ENCODE results near the gene FIG4. TPM values are rescaled to one million over a fixed set of nuclear protein-coding genes. Genes with fewer than 3 reads are reported as not detected.

FIG4 gene
- total and polyA plus RNA-seq, 2 of the 4 experiments (the other 2 are of a cell fraction): 12.1 to 15.4 TPM

GRCh38 chr6:109715616-109716015 lies 24.5 kb downstream of the FIG4 start:
- Histone ChIP-seq H4K8ac (ENCODE audit: low read depth in 2 of 2, low read length in 2 of 2) (no peak overlapping the region), H3K4me2 (ENCODE audit: low read depth, low read length) (no peak overlapping the region), H3K9me1 (ENCODE audit: insufficient read depth, low read length) (peaks cover 9% of the 10 kb centered on the region; the same call in 1 of the 2 replicates), H4K20me1 (ENCODE audit: insufficient read depth, low read length) (no peaks in the 10 kb centered on the region), H3K56ac (ENCODE audit: extremely low read depth, insufficient read depth, low read length) (no peak overlapping the region), H3K18ac (ENCODE audit: low read depth, low read length) (no peak overlapping the region), H2AK5ac (ENCODE audit: low read depth, low read length) (no peak overlapping the region), H3K36me3 (ENCODE audit: control insufficient read depth, insufficient read depth, low read length) (no peaks in the 10 kb centered on the region; the same call in 1 of the 2 replicates), H3K4me1 (ENCODE audit: control insufficient read depth, insufficient read depth, low read length) (no peaks in the 10 kb centered on the region), H2BK15ac (ENCODE audit: low read depth, low read length) (no peak overlapping the region), H2BK5ac (ENCODE audit: low read depth, low read length, poor library complexity, severe bottlenecking) (no peak overlapping the region), H2BK120ac (ENCODE audit: low read depth, low read length) (no peak overlapping the region), H2AFZ (replicated peaks; ENCODE audit: low read length, poor library complexity) (no peak overlapping the region), H4K5ac (ENCODE audit: low read depth, low read length) (no peak overlapping the region), H3K4ac (ENCODE audit: low read depth, low read length) (no peak overlapping the region), H4K91ac (ENCODE audit: insufficient read depth, low read depth, low read length) (no peak overlapping the region), H3K14ac (replicated peaks; ENCODE audit: low read depth, low read length) (no peak overlapping the region), H3K4me3 (ENCODE audit: insufficient read depth, low read depth, low read length) (no peak overlapping the region), H3K23ac (ENCODE audit: low read depth, low read length) (no peak overlapping the region), H3K27me3 (ENCODE audit: control insufficient read depth, insufficient read depth, low read length) (no peaks in the 10 kb centered on the region), H2AK9ac (replicated peaks; ENCODE audit: low read depth, low read length, poor library complexity) (no peak overlapping the region), H3K27ac (ENCODE audit: insufficient read depth, low read length) (no peak overlapping the region), H2BK20ac (ENCODE audit: low read depth, low read length) (no peak overlapping the region), H3K9ac (ENCODE audit: low read depth, low read length) (no peak overlapping the region), H3K9me3 (ENCODE audit: control insufficient read depth, insufficient read depth, low read length) (no peaks in the 10 kb centered on the region), H3K79me1 (ENCODE audit: low read depth in 1 of 2, low read length in 2 of 2) (peaks cover 5 to 7% of the 10 kb centered on the region in 2 experiments; a peak in 3 of 4 replicates)
- in situ Hi-C loops (cut with MboI; ENCODE audit: low sequenced_read_pairs): no loop called here
- DNase-seq: no peak
- CTCF ChIA-PET: interaction anchor here (1.7 to 2.5 kb wide), 2 partner anchors 10 to 324 kb away, joined by 5 to 15 read pairs; no protein-coding TSS in a partner anchor
- intact Hi-C loops (cut with micrococcal nuclease): no loop called here
- TF ChIP-seq RFX5 (IDR thresholded peaks at IDR 0.05; ENCODE audit: low read depth, low read length): no peak
- no peak for TF ChIP-seq RCOR1 (IDR thresholded peaks at IDR 0.05; ENCODE audit: insufficient replicate concordance, low read length)
- no peak for TF ChIP-seq RAD21 (IDR thresholded peaks at IDR 0.05; ENCODE audit: low read length)
- TF ChIP-seq CTCF (conservative IDR thresholded peaks at IDR 0.05; ENCODE audit: low read depth, low read length): no peak
- no peak for TF ChIP-seq POLR2A (IDR thresholded peaks at IDR 0.05; ENCODE audit: low read depth, low read length)
- no peak for TF ChIP-seq MAZ (IDR thresholded peaks at IDR 0.05; ENCODE audit: borderline replicate concordance, low read depth, low read length)
- no peak for TF ChIP-seq ELK1 (IDR thresholded peaks at IDR 0.05; ENCODE audit: borderline replicate concordance, low read depth, low read length)
- no peak for TF ChIP-seq CHD1 (IDR thresholded peaks at IDR 0.05; ENCODE audit: low read depth, low read length)
- no peak for TF ChIP-seq USF2 (IDR thresholded peaks at IDR 0.05; ENCODE audit: low read depth, low read length)
- TF ChIP-seq CEBPB (IDR thresholded peaks at IDR 0.05; ENCODE audit: low read depth, low read length): no peak
- TF ChIP-seq MXI1 (IDR thresholded peaks at IDR 0.05; ENCODE audit: borderline replicate concordance, low read depth, low read length): no peak
- TF ChIP-seq BHLHE40 (IDR thresholded peaks at IDR 0.05; ENCODE audit: low read depth, low read length): no peak
- no peak for TF ChIP-seq MAFK (IDR thresholded peaks at IDR 0.05; ENCODE audit: low read depth, low read length)
- no peak for TF ChIP-seq NFE2L2 (IDR thresholded peaks at IDR 0.05; ENCODE audit: low read depth, low read length)
- POLR2A ChIA-PET (ENCODE audit: unreplicated experiment): interaction anchor here (0.6 kb wide), 1 partner anchor 48 kb away, joined by 5 read pairs; no protein-coding TSS in a partner anchor
- dilution Hi-C loops (cut with HindIII; ENCODE audit: low sequenced_read_pairs, unreplicated experiment): loop anchor here (25.0 kb wide), 1 partner anchor 322 kb away; no protein-coding TSS in a partner anchor
- no CpG with 5 or more reads among the region's 2 CpGs for WGBS, 2 experiments (ENCODE audit: extremely low coverage in 2 of 2, insufficient read length in 1 of 2)
- BruUV-seq (replicated peaks): no TSS peak
- no peak; the same call in 1 of the 2 replicates for ATAC-seq (ENCODE audit: low read depth)
